GM23248 (cell line): ENCODE measurements around the gene AAK1.

Experiments used
- EZH2 ChIP-seq: fragments of 200-600 bp; sonication (generic); IDR thresholded peaks from 2 replicates; pipeline ENCODE4 v1.6.1; 2018; ENCODE audit warnings: antibody characterized with exemption, mild to moderate bottlenecking; ENCODE audit not compliant: insufficient read depth, poor library complexity, severe bottlenecking
- EZH2phosphoT487 ChIP-seq: fragments of 200-600 bp; sonication (generic); IDR thresholded peaks from 2 replicates; pipeline ENCODE4 v1.6.1; 2018; ENCODE audit warnings: antibody characterized with exemption, moderate library complexity, mild to moderate bottlenecking, low read depth; ENCODE audit not compliant: insufficient read depth

- TF ChIP-seq EZH2 (no peak), EZH2phosphoT487 (no peak)
Measured at GRCh38 chr2:69438580-69438979, 205.0 kb downstream of the AAK1 start.
